T-helper 1 cell treated with Interleukin-12 subunit alpha and Interleukin-12 subunit beta and Interleukin-4 antibody, amounts not matched to agents 30 μg/mL and 1 μg/mL, for 36 hours (primary cell): ENCODE data around the gene EVX1.

Experiments used
- H3K27ac Mint-ChIP-seq: one replicate; pipeline ENCODE4 v1.8.0; 2021; ENCODE audit warnings: mild to moderate bottlenecking, mixed read lengths
- H3K27me3 Mint-ChIP-seq: one replicate; pipeline ENCODE4 v1.8.0; 2021; ENCODE audit warnings: low read depth, mixed read lengths
- H3K36me3 Mint-ChIP-seq: one replicate; pipeline ENCODE4 v1.8.0; 2021; ENCODE audit warnings: low read depth, mixed read lengths
- H3K4me1 Mint-ChIP-seq: one replicate; pipeline ENCODE4 v1.8.0; 2021; ENCODE audit warnings: low read depth, mixed read lengths
- H3K4me3 Mint-ChIP-seq: one replicate; pipeline ENCODE4 v1.8.0; 2021; ENCODE audit warnings: mild to moderate bottlenecking, moderate library complexity, mixed read lengths
- H3K9me3 Mint-ChIP-seq: one replicate; pipeline ENCODE4 v1.8.0; 2021; ENCODE audit warnings: mixed read lengths

EVX1 gene

DNA sequence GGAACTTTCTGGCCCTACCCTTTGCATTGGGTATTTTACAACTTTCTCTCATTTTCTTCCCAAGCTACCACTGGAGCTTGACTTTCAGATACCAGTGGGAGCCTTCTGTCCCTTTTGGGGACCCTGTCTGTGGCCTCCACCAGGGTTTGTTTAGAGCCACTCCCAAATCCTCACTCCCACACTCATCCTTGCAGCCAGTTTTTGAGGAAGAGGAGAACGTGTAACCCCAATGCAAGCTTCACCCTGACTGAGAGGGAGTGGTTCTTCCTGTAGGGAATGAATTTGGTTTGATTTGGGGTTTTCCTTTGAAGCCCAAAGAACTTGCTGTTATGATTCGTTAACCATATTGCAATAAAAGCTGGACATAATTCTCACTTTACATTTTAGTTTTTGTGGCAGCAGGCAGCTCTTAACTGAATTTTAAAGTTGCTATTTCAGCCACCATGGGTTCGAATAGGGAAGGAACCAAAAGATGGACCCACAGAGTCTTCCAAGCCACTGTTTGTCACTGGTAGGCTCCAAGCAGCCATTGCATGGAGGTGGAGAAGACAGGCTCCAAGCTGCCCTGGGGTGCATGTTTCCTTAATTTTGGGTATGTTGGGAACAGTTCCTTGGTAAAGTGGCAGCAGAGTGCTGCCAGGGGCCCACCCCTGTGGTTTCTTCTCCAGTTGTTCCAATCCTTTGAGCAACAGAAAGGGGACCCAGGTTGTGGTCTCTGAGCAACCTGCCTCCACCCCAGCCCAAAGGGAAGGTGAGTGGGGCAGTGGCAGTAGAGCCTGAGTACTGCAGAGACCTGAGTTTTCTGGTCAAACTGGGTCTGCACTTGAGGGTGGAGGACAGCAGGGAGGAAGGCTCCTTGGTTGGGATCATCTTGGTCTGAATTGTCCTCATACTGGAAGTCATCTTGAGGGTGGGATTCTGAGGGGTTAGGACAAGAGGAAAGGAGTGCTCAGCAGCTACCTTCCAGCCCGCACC is 5.1 kb downstream of the EVX1 start:
- Mint-ChIP-seq H3K9me3 (no peaks in the 10 kb centered on the region), H3K4me3 (no peak overlapping the region), H3K36me3 (peaks cover 2% of the 10 kb centered on the region), H3K4me1 (peaks cover 1% of the 10 kb centered on the region), H3K27ac (no peak overlapping the region), H3K27me3 (peaks cover 83% of the 10 kb centered on the region)

DNA sequence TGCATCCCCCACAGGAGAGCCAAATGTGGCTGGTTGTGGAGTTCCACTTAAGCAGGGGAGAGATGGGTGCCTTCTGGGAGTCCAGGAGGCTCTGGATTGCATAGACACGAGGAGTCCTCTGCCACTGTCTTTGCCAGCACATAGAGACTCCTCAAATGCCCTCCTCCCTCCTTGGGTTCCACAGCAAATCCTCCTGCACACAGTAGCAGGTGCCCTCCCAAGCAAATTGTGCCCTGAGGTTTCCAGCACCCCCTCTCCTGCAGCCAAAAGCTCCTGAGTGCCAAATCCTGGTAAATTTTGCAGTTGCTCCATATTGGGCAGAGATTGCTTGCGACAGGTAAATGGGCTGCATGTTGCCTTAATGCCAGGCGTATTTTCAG is 5.8 kb downstream of the EVX1 start:
- Mint-ChIP-seq H3K36me3 (peaks cover 2% of the 10 kb centered on the region), H3K9me3 (no peaks in the 10 kb centered on the region), H3K4me3 (no peak overlapping the region), H3K4me1 (peaks cover 1% of the 10 kb centered on the region), H3K27ac (no peak overlapping the region), H3K27me3 (peaks cover 86% of the 10 kb centered on the region)

DNA sequence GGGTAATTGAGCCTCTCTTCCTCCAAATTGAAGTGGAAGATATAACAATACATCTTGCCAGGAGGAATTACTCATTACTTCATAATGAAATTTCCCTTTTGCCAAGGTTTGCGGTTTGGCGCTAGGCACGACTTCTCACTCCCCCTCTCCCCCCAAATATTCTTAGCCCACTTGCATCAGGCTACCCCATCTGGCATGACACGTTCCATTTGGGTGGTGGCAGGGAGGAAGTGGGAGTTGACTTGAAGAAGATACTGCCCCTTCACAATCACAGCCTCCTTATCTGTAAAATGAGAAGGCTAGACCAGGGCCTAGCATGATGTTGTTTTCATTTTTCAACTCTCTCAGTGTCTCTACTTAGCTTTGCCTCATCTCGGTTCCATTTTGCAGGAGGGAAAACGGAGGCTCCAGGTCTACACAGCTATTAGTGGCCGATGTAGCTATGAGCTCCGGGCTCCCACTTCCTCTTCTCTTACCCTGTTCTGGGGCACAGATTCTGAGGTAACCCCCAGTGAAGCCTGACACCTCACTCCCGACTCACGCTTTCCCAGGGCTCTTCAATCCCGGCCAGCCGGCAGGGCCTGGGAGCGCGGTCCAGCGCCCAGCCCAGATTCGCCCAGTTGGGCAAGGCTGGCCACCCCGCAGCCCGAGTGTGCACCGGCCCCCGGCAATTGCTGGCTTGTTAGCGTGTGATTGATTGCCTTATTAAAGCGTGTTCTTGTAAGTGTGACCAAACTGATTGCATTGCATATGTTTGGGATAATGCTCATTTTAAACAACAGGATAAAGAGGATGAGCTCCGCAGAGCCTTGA is 6.5 kb downstream of the EVX1 start:
- no peaks in the 10 kb centered on the region for H3K9me3 Mint-ChIP-seq
- peaks cover 1% of the 10 kb centered on the region for H3K4me1 Mint-ChIP-seq
- peaks cover 86% of the 10 kb centered on the region for H3K27me3 Mint-ChIP-seq
- H3K36me3 Mint-ChIP-seq: no peaks in the 10 kb centered on the region
- no peak overlapping the region for H3K27ac Mint-ChIP-seq
- H3K4me3 Mint-ChIP-seq: no peak overlapping the region

DNA sequence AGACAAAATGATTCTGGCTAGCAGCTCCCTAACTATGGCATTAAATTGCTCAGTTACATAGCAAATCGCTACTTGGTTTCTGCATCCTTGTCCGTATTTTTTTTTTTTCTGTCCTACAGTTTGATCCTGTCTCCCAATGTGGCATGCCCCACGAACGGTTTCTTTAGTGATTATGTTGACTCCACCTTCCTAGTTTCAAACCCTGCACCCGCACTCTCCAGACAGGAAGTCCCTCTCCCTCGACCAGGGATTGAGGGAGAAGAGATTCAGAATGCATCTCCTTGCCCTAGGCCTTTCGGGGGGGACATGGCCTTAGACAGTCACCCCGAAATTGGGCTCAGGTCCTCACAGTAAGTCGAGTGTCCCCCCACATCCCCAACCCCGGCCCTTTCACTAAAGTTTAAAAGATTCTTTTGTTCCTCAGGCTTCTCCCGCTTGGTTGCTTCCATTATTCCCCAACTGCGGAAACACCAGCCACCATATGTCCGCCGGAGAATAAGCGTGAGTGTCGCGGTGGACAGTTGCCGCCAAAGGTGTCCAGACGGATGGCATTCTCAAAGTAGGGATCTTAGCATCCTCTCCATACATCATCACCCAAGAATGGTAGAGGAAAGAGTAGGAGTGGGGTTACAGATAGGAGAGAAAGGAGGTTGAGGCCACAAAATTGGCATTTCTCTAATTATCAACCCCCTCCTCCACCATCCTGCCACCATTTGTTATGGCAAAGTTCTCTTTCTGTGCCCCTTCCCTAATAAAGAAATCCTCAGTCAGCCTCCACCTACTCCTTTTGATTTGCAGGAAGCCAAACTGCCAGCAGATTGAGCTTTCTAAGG is 7.3 kb downstream of the EVX1 start:
- no peaks in the 10 kb centered on the region for H3K9me3 Mint-ChIP-seq
- peak overlapping the region; percentile 24 for H3K27ac Mint-ChIP-seq
- H3K4me3 Mint-ChIP-seq: no peak overlapping the region
- peaks cover 84% of the 10 kb centered on the region for H3K27me3 Mint-ChIP-seq
- peaks cover 1% of the 10 kb centered on the region for H3K4me1 Mint-ChIP-seq
- no peaks in the 10 kb centered on the region for H3K36me3 Mint-ChIP-seq

DNA sequence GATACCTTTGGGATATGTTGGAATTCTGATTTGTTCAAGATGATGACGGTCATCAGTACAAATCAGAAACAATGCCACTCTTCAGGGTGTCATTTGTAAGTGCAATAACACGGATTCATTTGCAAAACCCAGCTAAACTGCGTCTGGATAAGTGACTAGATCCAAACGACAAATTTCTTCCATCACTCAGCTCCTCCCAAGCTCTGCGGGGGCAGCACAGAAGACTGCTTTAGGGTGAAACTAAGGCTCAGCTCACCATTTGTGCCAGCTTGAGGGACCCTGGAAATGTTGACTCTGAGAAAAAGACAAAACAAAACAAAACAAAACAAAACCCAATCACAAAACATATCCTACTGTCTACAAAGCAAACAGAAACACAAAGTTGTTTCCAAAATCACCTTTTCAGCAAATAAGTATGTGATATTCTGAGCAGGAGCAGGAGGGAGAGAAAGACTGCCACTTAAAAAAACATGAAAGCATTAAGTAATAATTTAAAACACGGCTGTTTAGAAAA is 8.0 kb downstream of the EVX1 start:
- Mint-ChIP-seq H3K4me3 (no peak overlapping the region), H3K4me1 (peaks cover 1% of the 10 kb centered on the region), H3K36me3 (no peaks in the 10 kb centered on the region), H3K27ac (no peak overlapping the region), H3K27me3 (peaks cover 86% of the 10 kb centered on the region), H3K9me3 (no peaks in the 10 kb centered on the region)

DNA sequence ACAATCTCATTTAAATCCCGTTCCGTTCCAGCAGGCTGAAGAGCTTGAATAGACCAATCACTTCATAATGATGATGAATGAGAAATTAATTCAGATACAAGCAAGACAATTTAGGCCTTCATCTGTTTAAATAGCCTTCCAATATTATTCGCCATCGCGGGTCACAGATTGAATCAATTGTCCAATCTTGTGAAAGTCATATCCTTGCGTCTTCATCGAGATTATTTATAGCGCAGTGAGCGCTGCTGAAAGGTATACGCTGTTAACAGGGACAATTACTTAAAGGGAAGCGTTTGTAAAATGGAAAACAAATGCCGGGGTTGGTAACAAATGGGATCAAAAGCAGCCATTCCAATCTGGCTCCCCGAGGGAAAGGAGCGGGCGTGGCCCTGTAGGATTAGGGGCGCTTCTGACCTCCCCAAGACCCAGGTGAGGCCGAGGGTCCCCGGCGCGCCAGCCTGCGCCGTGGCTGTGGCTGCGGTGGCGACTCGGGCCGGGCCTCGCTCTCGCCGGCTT is 8.6 kb downstream of the EVX1 start:
- peaks cover 86% of the 10 kb centered on the region for H3K27me3 Mint-ChIP-seq
- no peaks in the 10 kb centered on the region for H3K36me3 Mint-ChIP-seq
- peaks cover 1% of the 10 kb centered on the region for H3K4me1 Mint-ChIP-seq
- H3K4me3 Mint-ChIP-seq: no peak overlapping the region
- H3K27ac Mint-ChIP-seq: no peak overlapping the region
- no peaks in the 10 kb centered on the region for H3K9me3 Mint-ChIP-seq

DNA sequence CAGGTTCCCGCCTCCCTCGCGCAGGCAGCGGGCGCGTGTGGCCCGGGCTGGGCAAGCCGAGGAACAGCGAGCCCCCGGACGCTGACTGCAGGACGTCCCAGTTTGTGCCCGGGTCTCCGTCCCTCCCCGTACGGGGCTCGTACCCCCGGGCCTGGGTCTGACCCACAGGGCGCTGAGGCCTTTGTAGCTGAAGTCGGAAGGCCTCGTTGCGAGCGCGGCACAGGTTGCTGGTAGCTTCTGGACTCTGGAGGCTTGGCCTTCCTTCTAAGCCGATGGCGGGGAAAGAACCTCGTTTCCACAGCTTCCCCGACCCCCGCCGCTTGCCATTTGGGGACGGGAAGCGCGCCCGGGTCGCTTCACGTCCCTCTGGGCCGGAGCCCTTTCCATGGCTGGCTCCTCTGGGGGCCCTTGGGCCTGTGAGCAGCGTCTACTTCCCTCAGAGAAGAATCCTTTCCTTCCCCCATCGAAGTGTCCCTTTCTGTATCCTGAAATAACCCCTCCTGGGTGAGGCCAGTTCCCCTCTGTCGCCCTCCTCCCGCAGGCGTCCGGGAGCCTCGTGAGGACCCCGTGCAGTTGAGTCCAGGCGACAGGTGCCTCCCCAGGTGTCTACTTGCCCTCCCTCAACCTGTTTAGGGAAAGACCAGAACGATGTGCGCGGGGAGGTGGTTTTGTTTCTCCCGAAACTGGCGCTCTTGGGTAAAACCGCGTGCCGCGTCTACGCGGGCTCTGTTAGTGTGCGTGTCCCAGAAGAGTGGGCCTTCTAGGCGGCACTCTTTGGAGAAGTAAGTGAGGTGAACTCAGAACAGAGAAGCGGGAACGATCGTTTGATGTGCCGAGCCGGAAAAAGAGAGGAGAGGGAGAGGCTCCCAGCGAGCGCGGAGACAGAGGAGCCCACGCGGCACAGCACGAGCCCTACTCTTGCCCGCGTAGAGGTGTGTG is 9.3 kb downstream of the EVX1 start:
- Mint-ChIP-seq H3K4me1 (peaks cover 1% of the 10 kb centered on the region), H3K9me3 (no peaks in the 10 kb centered on the region), H3K27me3 (peaks cover 78% of the 10 kb centered on the region), H3K27ac (no peak overlapping the region), H3K36me3 (no peaks in the 10 kb centered on the region), H3K4me3 (no peak overlapping the region)

DNA sequence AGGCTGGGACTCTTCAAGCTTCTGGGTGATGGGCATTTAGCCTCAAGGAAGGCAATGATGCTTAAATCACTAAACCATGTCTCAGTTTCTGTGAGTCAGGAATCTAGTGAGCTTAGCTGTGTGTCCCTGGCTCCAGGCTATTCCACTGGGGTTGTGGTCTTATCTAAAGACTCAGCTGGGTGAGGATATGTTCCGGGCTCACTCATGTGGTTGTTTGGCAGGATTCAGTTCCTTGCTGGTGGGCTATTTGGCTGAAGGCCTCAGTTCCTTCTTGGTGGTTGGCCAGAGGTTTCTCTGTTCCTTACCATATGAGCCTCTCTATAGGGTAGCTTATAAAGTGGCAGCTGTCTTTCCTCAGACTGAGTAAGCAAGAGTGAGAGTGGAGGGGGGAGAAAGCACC is 12.0 kb downstream of the EVX1 start:
- Mint-ChIP-seq H3K27me3 (peaks cover 51% of the 10 kb centered on the region), H3K36me3 (no peaks in the 10 kb centered on the region), H3K4me3 (no peak overlapping the region), H3K4me1 (peaks cover 1% of the 10 kb centered on the region), H3K9me3 (no peaks in the 10 kb centered on the region), H3K27ac (no peak overlapping the region)

DNA sequence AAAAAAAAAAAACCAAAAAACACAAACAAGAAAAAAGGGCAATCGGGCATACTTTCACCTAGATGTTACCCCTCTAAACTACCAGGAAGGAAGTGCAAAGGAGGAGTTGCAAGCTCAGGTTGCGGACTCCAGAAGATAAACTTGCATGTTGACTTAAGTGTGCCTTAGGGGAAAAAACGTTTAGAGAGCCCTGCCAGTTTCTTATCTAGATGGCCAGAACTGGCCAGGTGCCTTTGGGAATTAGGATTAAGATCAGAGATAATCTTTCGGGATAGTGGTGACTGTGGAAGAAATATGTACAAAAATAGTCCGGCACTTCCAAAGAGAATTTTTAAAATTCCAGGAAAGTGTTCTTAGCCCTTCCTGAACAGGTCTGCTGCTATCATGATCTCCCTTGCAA is 17.6 kb downstream of the EVX1 start:
- Mint-ChIP-seq H3K4me1 (no peaks in the 10 kb centered on the region), H3K9me3 (no peaks in the 10 kb centered on the region), H3K27ac (no peak overlapping the region), H3K36me3 (no peaks in the 10 kb centered on the region), H3K4me3 (no peak overlapping the region), H3K27me3 (peaks cover 7% of the 10 kb centered on the region)

DNA sequence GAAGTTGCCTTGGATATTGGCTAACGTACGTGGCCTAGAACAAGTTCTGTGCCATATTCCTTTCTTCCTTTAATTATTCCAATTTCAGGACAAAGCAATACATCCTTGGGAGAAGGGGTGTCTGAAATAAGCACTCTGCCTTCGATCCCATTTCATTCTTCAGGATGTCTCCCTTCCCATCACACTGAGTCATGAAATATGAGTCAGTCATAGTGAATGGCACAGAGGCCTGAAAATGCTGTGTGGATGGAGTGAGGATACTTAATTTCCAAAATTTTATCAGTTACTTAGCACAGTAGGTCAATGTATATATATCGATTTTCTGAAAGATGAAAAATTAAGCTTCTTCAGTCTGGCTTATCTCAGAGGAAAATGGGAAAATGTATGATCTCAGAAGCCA is 19.5 kb downstream of the EVX1 start:
- no peaks in the 10 kb centered on the region for H3K36me3 Mint-ChIP-seq
- peaks cover 5% of the 10 kb centered on the region for H3K27me3 Mint-ChIP-seq
- no peak overlapping the region for H3K27ac Mint-ChIP-seq
- no peak overlapping the region for H3K4me3 Mint-ChIP-seq
- no peaks in the 10 kb centered on the region for H3K9me3 Mint-ChIP-seq
- H3K4me1 Mint-ChIP-seq: no peaks in the 10 kb centered on the region

DNA sequence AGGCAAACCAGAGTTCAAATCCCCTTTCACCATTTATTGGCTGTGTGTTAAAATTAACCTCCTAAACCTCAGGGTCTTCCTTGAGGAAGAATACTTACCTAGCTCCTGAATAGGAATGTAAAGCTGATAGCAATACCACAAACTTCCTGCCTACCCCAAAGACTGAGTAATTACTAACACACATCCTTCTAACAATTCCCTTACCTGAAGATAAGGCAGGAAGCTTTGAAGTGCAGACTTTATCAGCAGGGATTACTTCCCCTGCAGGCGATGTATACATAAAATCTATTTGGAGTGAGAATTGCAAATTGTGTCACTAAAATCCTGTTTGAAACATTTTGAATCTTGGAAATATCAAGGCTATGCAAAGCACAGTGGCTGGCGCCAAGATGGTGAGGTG is 21.2 kb downstream of the EVX1 start:
- no peaks in the 10 kb centered on the region for H3K36me3 Mint-ChIP-seq
- H3K4me1 Mint-ChIP-seq: no peaks in the 10 kb centered on the region
- H3K4me3 Mint-ChIP-seq: no peak overlapping the region
- H3K27ac Mint-ChIP-seq: no peak overlapping the region
- H3K9me3 Mint-ChIP-seq: no peaks in the 10 kb centered on the region
- peaks cover 5% of the 10 kb centered on the region for H3K27me3 Mint-ChIP-seq

DNA sequence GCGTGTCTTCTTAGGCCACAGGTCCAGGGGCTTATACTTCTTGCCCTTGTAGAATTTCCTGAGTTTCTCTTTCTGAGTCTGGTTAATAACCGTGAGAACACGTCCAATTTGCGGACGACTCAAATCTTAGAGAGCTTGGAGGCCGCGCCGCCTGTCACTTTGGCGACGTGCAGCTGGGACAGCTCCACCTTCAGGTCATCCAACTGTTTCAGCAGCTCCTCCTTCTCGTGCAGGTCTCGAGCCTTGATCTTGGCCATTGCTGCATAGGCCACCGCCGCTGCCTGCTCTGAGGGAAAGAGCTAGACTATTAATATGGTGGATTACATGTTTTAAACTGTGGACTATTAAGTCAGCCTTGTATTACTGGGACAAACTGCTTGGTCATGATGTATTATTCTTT is 26.9 kb downstream of the EVX1 start:
- Mint-ChIP-seq H3K27me3 (peaks cover 4% of the 10 kb centered on the region), H3K4me1 (no peaks in the 10 kb centered on the region), H3K27ac (no peak overlapping the region), H3K9me3 (peaks cover 13% of the 10 kb centered on the region), H3K36me3 (no peaks in the 10 kb centered on the region), H3K4me3 (no peak overlapping the region)

DNA sequence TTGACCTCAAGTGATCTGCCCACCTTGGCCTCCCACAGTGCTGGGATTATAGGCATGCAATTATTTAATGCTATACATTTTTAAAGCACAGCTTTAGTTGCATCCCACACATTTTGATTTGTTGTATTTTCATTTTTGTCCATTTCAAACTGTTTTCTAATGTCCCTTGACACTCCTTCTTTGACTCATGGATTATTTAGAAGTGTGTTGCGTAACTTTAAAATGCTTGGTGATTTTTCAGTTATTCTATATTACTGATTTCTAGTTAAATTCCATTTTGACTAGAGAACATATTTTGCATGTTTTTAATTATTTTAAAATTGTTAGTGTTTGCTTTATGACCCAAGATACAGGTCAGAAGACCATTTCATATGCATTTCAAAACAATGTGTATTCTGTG is 28.8 kb downstream of the EVX1 start:
- Mint-ChIP-seq H3K9me3 (peaks cover 13% of the 10 kb centered on the region), H3K27me3 (no peaks in the 10 kb centered on the region), H3K4me3 (no peak overlapping the region), H3K4me1 (no peaks in the 10 kb centered on the region), H3K36me3 (no peaks in the 10 kb centered on the region), H3K27ac (no peak overlapping the region)
